Muscle of back (tissue), 11 donors: ENCODE data around the gene ABCA5. TPM values are rescaled to one million over a fixed set of nuclear protein-coding genes. Genes with fewer than 3 reads are reported as not detected.

Experiments
- DNase-seq, 3 donors: peaks; one replicate each; pipeline versions ENCODE4 v3.0.0 to v3.0.0-alpha.2; 2013
- polyA plus RNA-seq, 10 donors: library from polyadenylated mRNA; unstranded; fragments of 120-200 nt; gene quantifications; one replicate each; pipeline ENCODE4 v1.2.1, GENCODE V29; 2013; ENCODE audit not compliant: insufficient read length in 10 of 10

Gene ABCA5
- polyA plus RNA-seq, 10 donors, result 11.4 to 28.1 (median 19.4) TPM

DNA sequence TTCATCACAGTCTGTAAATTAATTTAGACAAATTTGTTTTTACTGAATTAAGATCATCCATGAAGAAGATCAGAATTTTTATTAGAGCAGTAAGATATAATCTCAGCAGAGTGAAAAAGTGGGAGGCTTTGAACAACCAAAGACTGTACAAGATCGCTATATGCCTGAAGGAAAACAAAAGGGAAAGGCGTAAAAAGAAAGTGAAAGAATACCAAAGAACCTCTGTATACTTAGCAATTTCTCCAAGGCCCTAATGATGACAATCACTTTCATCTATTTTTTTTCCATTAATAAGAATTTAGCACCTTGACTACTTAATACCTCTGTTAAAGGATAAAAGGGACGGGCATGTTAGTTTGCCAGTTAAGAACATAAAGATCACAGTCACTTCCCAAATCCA lies 59.7 kb downstream of the ABCA5 start:
- no peak for DNase-seq

DNA sequence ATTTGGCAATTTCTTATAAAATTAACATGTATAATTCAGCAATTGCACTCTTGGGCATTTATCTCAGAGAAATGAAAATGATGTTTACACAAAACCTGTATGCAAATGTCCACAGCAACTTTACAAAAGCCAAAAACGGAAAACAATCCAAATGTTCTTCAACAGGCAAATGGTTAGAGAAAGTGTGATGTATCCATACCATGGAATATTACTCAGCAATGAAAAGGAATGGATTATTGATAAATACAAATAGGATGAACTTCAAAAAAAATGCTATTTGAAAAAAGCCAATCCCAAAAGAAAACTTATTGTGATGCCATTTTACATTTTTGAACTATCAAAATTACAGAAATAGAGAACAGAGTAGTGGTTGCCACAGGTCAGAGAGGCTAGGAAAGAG lies 61.1 kb downstream of the ABCA5 start:
- no peak for DNase-seq

DNA sequence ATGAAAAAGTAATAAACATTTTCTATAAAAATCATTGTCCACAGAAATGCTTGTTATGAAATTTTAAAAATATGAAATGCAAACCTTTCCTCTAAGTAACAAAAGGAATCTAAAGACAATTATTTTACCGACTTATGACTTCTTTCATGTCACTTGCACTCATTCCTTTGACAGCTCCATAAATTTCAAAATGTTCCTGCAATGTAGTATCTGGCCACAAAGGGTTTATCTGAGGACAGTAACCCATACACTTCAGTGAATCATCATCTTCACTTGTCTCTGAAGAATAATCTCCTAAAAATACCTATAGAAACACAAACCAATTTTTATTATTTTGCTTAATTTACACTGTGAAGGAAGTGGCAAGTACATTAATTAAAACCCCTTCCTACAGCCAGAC lies 72.7 kb downstream of the ABCA5 start:
- no peak for DNase-seq

DNA sequence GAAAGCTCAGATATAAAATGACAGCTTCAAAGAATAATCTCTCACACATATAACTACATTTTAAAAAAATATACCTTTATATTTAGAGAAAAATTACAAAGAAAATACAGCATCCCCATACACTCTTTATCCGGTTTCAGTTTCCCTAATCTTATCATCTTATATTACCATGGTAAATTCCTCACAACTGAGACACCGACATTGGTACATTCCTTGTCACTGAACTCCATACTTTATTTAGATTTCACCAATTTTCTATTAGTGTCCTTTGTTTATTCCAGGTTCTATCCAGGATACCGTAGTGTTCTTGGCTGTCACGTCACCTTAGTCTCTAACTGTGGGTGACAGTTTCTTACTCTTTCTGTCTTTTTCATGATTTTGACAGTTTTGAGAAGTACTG lies 76.3 kb downstream of the ABCA5 start:
- no peak for DNase-seq

DNA sequence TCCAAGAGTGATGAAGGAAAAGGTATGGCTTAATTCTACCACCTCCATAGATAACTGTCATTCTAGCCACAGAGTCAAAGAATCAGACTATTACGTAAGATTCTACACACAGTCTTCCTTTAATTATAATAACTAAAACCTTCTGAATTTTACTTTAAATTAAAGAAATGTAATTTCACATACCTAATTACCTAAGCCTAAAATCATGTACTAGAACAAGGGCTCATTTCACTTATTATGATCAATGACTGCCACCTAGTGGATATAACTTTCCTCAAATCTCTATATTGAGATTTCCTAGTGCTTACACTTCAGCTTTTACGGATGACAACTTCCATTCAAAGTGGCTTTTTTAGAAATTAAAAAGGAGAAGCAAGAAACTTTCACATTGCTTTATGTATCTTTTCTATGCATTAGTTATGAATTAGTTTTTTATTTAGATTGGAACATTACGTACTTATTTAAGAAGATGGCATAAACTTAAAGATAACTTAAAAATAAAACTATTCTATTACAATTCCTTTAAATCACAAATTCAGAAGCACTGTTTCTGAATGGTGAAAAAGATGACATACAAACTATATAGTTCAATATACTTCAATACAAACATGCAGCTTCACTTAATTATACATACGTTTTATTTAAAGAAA lies 80.1 kb downstream of the ABCA5 start:
- peak; percentile 54 to 75 (median 57) for DNase-seq

DNA sequence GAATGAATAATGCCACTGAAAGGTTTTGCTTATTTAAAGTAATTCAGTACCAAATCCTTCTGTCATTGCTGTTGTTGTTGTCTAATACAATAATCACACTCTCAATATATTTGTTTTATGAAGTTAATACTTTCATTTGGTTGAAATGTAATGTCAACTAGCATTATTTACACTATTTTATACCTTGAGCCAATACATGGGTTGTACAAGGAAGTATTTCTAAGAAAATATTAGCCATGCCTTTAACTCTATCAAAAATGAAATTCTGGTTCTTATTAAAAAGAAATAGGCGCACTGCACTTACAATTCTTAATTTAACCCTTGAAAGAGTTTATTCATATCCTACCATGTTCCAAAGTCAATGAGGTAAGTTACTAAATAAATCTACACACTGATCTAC lies 80.7 kb downstream of the ABCA5 start:
- DNase-seq, result peak in 1 of 3 donors; percentile 39

DNA sequence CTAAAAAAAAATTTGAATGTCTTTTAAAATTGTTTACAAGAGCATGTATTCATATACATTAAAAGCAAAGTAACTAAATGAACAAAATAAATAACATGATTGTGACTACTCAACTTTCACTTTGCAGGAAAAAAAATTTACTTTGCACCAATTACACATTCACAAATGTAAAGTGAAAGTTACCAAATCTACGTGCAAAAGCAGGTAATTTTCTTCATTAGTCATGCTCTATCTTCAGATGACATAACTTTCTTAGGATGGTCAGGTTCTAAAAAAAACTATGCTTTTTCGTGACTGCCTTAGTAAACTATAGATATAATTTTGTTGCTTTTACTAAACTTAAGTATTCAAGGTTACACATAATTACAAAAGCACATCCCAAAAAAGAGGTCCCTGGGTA lies 81.3 kb downstream of the ABCA5 start:
- peak in 1 of 3 donors; percentile 37 for DNase-seq

DNA sequence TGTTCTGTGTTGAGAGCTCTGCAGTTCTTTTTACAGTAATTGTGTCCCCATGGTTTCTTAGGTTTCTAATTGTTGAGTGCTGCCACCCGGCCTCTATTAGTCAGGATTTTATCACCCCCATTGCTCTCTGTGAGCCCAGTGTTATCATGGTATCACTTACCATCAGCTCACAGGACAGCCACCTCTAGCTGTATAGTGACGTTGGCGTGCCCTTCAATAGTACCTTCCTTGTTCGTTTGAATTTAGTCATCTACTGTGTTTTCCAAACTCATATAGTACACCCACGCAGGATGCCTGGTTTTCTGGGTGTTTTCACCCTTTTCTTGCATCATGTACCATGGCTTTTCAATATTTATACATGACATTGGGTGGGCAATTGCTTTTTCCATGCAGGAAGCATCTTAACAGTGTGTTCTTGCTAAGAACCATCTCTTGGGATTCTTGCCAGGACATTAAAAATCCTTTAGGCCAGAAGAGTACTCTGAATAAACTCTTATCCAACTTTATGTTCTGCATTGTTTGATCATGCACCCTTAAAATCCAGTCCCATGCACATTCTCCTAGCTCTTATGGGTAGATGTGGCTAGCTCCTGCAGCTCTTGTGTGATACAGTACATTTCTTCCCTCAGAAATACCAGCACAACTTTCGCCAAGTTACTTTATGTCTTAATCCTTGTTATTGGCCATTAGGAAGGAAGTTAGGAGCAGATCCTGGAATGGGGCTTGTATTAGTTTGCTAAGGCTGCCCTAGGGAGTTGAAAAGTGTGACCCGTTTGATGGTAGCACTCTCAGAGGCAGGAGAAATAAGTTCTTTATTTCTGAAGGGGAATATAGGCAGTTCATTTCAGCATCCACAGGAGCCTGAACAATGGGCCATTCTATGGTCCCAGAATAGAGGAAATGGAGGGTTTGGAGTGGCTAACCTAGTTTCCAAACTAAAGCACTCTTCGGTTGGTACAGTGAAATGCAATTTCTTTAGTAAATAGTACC lies 87.0 kb downstream of the ABCA5 start:
- no peak for DNase-seq

DNA sequence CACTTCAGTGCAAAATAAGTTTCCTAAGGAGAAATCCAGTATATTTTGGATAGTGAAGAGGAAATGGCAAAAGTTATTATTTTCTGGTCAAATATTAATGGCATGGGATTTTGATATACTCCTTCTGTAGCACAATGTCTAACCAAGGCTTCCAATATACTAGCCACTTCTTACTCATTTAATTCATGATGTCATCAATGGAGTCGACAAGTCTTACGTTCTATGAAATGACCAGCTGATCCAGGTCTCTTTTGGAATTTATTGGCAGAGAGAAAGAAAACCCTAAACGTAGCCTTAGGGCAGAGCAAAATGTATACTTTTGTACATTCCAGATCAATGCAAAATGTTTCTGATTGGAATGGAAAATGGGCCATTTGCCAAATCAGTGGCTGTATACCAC lies 90.0 kb downstream of the ABCA5 start:
- DNase-seq, result no peak

DNA sequence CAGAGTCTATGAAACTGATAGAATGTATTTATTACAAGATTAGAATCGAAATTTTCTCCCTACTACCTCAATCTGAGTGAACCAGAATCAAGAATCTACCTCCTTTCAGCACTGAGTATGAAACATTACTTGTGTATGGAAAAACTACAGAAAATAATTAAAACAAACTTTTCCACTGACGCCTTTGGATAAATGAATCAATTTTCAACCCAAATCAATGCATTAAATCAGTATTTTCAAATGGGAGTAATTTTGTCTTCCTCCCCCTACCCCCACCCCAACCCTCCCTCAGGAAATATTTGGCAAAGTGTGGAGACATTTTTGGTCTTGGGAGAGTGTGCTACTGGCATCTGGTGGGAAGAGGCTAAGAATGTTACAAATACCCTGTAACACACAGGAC lies 90.5 kb downstream of the ABCA5 start:
- DNase-seq, result no peak

DNA sequence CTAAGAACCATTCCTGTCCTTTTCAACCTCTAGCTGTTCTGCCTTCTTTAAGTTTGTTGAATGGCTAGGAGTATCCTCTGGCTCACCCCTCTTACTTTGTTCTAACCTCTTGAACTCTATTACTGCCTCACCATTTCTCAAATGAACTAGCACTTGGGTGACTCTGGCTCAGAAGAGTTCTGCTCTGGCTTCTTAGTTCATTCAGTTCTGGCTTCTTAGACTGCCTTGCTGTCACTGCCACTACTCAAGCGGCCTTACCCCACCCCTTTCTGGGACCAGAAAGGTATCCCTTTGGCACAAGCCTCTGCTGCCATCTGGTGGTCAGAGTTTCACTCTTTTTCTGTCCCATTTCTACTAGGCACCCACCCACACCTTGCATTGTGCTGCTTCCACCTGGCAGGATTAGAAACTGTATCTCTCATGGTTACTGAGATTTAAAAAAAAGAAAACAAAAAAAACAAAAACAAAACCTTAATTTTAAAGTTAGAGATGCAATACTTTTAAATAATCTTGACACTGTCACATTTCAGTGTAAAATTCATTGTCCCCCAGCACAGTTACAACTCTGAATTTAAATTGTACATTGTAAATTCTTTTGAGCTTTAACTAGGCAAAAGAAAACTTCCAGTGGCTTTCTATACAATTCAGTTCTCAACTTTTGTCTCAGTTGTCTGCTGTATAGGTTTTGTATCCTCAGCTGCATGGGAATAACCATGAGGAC lies 91.4 kb downstream of the ABCA5 start:
- peak; percentile 64 to 91 (median 83) for DNase-seq

DNA sequence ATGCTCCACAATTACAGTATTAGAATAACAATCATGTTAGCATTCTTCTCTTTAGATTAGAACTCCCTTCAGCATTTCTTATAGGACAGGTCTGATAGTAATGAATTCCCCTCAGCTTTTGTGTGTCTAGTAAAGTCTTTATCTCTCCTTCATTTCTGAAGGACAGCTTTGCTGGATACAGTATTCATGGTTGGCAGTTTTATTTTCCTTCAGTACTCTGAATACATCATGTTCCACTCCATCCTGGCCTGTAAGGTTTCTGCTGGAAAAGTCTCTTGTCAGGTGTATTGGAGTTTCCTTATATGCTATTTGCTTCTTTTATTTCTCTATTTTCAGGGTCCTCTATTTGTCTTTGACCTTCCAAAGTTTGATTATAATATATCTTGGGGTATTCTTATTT lies 94.3 kb downstream of the ABCA5 start:
- DNase-seq, result no peak

DNA sequence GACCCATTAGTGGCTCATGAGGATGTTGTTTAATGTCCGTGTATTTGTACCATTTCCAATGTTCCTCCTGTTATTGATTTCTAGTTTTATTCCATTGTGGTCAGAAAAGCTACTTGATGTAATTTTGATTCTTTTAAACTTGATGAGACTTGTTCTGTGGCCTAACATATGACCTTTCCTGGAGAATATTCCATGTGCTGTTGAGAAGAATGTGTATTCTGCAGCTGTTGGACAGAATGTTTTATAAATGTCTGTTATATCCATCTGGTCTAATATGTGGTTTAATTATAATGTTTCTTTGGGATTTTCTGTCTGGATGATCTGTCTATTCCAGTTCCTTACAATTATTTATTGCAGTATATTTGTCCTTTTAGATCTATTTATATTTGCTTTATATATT lies 95.4 kb downstream of the ABCA5 start:
- peak in 1 of 3 donors; percentile 52 for DNase-seq

DNA sequence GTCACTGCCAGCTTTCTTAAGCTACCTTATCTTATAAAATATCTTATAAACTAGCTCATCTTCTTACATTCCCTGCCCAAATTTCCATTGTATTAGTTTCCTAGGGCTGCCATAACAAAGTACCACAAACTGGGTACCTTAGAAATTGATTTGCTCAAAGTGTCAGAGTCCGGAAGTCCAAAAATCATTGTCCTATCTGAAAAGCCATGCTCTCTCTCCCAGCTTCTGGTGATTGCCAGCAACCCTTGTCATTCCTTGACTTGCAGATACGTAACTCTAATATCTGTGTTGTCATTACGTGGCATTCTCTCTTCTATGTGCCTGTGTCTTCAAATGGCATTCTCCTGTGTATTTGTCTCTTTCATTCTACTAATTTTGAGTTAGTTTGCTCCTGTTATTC lies 96.0 kb downstream of the ABCA5 start:
- DNase-seq, result no peak

DNA sequence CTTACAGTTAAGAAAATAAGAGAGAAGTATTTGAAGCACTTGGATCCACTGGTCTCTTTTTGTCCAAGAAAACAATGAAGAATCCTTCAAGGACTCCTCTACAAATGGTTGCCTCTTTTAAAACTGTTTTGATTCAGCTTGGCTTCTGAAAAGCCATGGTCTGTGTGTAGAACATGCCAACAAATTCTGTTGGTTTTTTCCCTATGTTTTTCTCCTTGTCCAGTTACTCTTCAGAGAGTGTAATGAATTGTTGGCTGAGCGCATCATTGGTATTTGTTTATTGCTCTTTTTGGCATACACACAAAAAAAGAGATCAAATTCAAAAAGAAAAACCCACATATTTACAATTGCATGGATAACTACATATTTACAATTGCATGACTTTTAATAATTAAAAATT lies 98.4 kb downstream of the ABCA5 start, which contains the start of gene ABCA10:
Gene ABCA10 (minus strand): TSS at position 249 of the 400 bp plus-strand sequence. CDS start 3,466 bp downstream, outside the sequence.
- DNase-seq, result peak; percentile 52 to 78 (median 61)

DNA sequence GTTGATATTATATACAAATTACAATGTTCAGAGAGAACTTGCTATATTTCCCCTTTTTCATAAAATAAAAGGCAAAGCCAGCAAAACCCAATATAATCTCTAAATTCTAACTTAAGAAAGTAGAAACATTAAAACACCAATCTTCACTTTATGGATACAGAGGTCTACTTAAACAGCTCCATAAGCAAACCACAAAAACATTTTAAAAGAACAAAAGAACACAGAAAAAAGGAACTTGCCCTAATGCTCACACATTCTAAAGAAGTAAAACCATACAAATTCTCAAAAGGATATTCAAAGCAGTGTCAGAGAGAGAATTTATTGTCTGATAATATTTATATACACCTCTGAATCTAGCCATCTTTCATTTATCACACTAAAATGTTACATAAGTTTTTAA lies 98.9 kb downstream of the ABCA5 start:
- DNase-seq, result no peak

DNA sequence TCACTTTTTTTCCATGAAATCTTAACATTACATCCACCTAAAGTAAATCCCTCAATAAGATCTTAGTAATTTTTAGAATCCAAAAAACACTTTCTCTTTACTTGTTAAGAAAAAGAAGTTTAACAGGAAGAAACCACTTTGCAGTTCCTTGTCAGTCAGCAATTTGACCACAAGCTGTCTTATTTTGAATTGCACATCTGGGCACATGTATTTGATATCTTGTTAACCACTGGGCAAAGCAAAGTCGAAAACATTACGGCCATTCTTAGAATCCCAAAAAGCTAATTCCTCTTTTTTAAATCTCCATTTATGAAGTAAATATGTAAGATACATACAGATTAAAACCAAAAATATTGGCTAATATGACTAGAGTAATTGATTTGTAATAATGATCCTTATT lies 99.4 kb downstream of the ABCA5 start:
- DNase-seq, result peak in 1 of 3 donors; percentile 53

DNA sequence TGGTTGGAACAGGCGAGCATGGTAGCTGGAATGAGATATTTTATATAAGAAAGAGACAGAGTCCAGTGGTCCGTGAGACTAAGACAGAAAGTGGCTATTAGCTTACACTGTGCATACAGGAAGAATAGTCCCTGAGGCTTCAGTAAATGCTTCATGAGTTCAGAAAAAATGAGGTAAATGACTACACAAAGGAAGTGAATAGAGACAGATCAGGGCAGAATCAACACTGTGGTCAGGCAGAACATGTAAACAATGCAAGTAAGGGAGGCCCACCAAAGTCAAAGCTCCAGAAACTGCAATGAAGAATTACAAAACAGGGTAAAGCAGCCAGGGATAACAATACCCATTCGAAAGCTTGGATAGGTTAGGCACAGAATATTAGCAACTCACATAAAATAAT lies 103.1 kb downstream of the ABCA5 start:
- DNase-seq, result no peak

DNA sequence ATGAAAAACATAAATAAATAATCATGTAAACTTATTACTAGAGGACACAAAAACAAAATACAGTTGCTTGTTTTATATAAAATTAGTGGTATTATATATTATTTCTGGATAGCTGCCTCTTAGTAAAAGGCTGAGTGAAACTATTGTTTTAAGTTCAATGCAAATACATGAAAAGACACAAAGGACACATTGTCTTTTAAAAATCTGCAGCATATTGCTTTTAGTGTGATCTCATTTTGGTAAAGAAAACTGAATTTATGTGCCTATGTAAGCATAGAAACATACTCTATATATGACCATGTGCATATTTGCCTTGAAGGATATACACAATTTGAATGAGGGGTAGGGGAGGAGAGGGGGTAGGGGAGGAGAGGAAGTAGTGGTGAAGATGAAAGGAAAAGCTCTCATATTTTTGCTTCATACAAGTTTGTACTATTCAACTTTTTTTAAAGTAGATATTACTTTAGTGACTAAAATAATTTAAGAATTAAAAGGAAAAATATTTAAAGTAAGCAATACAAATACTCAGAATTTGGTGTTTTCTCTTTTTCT lies 104.2 kb downstream of the ABCA5 start:
- DNase-seq, result no peak

DNA sequence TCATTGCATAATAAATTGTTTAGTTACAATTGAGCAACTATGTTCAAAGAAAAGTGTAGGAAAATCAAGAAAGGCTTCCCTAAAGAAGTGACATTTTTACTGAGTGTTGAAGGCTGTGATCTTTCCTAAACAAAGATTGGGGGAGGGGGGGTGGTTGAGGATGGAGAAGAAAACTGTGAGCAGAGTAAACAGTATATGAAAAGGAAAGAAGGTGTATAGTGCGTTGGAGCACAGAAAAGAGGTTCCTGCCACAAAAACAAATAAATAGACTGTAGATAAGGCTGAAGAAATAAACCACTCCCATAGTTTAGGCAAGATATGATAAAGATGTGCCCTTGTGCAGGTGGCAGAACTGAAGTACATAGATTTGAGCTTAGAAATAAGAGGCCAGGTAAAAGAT lies 106.8 kb downstream of the ABCA5 start:
- DNase-seq, result no peak

DNA sequence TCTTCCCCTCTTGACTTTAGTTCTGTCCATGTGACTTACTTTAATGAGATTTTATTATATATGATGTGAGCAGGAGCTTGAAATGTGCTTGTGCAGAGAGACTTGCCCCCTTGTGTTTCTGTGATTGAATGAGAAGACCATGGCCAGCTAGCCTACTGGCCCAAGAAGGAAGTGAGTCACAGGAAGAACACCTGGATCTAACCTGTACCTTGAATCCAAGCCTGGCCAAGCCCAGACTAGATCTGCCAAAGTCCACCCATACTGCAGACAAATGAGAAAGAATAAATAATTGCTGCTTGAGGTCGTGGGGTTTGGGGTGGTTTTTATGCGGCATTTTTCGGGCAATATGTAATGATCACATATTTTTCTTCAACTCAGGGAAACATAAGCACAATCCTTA lies 107.9 kb downstream of the ABCA5 start:
- DNase-seq, result no peak
